ENCODE measurements around the gene ADCY10.

DNA sequence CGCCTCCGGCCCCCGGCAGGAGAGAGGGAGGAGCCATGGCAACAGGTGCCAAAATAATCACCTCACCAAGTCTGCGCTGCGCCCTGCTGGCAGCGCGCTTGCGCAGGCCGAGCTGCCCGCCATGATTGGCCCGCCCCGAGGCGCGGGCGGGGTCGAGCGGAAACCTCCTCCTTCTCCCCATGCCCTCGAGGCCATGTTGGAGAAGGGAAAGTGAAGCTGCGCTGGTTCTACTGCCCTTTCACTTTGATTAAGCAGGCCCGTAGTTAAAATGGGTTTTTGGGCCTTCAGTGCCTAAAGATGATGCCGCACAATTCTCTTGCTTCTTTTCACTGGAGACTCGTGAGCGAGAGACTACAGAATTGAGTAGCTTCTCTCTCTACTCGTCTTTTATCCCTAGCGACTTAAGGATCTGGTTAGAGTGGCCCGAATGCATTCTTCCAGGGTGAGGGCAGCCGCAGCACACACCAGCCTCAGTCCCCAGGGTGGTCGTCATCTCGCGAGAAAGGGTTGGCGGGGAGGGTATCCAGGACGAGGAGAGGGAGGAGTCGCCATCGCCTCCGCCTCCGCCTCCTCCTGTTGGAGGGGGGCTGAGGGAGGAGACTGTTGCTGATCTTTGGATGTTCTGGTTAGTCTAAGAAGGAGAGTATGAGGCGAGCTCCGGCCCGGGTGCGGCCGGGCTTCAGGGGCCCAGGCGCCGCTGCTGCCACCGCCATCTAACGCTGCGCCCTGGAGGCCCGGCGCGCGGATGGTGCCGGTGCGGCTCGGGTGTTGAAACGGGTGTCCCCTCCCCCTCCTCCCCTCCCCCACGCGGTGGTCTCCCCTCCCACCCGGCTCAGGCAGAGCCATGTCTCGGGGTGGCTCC lies 22.4 kb upstream of the ADCY10 start, which contains the start of gene DCAF6:
- TF ChIP-seq, protein P1, sequence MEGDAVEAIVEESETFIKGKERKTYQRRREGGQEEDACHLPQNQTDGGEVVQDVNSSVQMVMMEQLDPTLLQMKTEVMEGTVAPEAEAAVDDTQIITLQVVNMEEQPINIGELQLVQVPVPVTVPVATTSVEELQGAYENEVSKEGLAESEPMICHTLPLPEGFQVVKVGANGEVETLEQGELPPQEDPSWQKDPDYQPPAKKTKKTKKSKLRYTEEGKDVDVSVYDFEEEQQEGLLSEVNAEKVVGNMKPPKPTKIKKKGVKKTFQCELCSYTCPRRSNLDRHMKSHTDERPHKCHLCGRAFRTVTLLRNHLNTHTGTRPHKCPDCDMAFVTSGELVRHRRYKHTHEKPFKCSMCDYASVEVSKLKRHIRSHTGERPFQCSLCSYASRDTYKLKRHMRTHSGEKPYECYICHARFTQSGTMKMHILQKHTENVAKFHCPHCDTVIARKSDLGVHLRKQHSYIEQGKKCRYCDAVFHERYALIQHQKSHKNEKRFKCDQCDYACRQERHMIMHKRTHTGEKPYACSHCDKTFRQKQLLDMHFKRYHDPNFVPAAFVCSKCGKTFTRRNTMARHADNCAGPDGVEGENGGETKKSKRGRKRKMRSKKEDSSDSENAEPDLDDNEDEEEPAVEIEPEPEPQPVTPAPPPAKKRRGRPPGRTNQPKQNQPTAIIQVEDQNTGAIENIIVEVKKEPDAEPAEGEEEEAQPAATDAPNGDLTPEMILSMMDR (IDR thresholded peaks at IDR 0.05) = no peak
- TF ChIP-seq POLR2A (IDR thresholded peaks at IDR 0.05) = peak; percentile 91 to 97

All from adrenal gland (tissue), 5 donors.